NB4 (cell line): ENCODE measurements around the gene SPRR1A.

ENCODE experiments used
- CTCF ChIP-seq: IDR thresholded peaks from one replicate; pipeline ENCODE4 v1.5.1; 2012; ENCODE audit warnings: low read depth, low read length
- MYC ChIP-seq: IDR thresholded peaks from 2 replicates; pipeline ENCODE4 v1.6.1; 2011; ENCODE audit warnings: low read depth, low read length
- POLR2A ChIP-seq: IDR thresholded peaks from 2 replicates; pipeline ENCODE4 v1.6.1; 2011; ENCODE audit warnings: mild to moderate bottlenecking; ENCODE audit not compliant: insufficient read length; ENCODE audit errors: extremely low read depth
- TF ChIP-seq, protein P1 (sequence below): IDR thresholded peaks from 2 replicates; pipeline ENCODE4 v1.6.1; 2011; ENCODE audit warnings: low read depth, low read length

DNA sequence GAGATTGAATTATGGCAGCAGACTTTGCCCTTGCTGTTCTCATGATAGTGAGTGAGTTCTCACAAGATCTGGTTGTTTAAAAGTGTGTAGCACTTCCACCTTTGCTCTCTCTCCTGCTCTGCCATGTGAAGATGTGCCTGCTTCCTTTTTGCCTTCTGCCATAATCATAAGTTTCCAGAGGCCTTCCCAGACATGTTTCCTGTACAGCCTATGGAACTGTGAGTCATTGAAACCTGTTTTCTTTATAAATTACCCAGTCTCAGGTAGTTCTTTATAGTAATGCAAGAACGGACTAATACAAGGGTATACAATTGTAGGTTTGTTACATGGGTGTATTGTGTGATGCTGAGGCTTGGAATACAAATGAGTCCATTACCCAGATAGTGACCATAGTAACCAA, 51.3 kb downstream of the SPRR1A start:
- TF ChIP-seq POLR2A: no peak
- no peak for TF ChIP-seq CTCF
- TF ChIP-seq, protein P1, sequence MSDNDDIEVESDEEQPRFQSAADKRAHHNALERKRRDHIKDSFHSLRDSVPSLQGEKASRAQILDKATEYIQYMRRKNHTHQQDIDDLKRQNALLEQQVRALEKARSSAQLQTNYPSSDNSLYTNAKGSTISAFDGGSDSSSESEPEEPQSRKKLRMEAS: no peak
- no peak for TF ChIP-seq MYC
